GM12878 (cell line): ENCODE results near the gene VSTM2B.

Experiments used
- CEBPB ChIP-seq, 2 experiments: fragments of 150-350 bp in 1 of 2; IDR thresholded peaks; 2 replicates each; pipeline ENCODE4 v1.6.1; 2012 to 2014; ENCODE audit warnings: low read depth in 2 of 2, low read length in 2 of 2, borderline replicate concordance in 1 of 2, inconsistent platforms in 1 of 2
- CHD2 ChIP-seq: IDR thresholded peaks from 2 replicates; pipeline ENCODE4 v1.6.1; 2011; ENCODE audit warnings: low read depth, low read length, improper control_type of control experiment, borderline replicate concordance
- CREB1 ChIP-seq: IDR thresholded peaks from 2 replicates; pipeline ENCODE4 v1.6.1; 2012; ENCODE audit warnings: low read depth, mild to moderate bottlenecking, inconsistent platforms
- EZH2 ChIP-seq: IDR thresholded peaks from 2 replicates; pipeline ENCODE4 v1.6.1; 2012; ENCODE audit warnings: low read depth, mild to moderate bottlenecking, control low read depth, inconsistent platforms, low read length, borderline replicate concordance; ENCODE audit not compliant: control insufficient read depth
- FOXK2 ChIP-seq: fragments of 450-650 bp; IDR thresholded peaks from 2 replicates; pipeline ENCODE4 v1.6.1; 2017; ENCODE audit warnings: mild to moderate bottlenecking, moderate library complexity
- HDAC2 ChIP-seq: fragments of 200-600 bp; sonication (generic); IDR thresholded peaks from 2 replicates; pipeline ENCODE4 v1.6.1; 2017
- POLR2A ChIP-seq: IDR thresholded peaks from 2 replicates; pipeline ENCODE4 v1.6.1; 2011; ENCODE audit warnings: low read depth, mild to moderate bottlenecking, low read length
- POLR2AphosphoS5 ChIP-seq: IDR thresholded peaks from 2 replicates; pipeline ENCODE4 v1.6.1; 2011; ENCODE audit warnings: mild to moderate bottlenecking, low read length, inconsistent platforms
- YBX1 ChIP-seq: fragments of 450-650 bp; IDR thresholded peaks from 2 replicates; pipeline ENCODE4 v1.6.1; 2016; ENCODE audit warnings: antibody characterized with exemption
- TF ChIP-seq, protein P1 (sequence below), 3 experiments: IDR thresholded peaks in 2 of 3; conservative IDR thresholded peaks in 1 of 3; 2 replicates each; pipeline ENCODE4 v1.5.1; 2011; ENCODE audit warnings: low read depth in 3 of 3, low read length in 3 of 3, mild to moderate bottlenecking in 3 of 3, control low read depth in 2 of 3, moderate library complexity in 2 of 3, inconsistent platforms in 1 of 3, mixed read lengths in 1 of 3; ENCODE audit not compliant: control insufficient read depth in 2 of 3, insufficient read depth in 1 of 3; ENCODE audit errors: extremely low read depth in 1 of 3

GRCh38 chr19:29479941-29480340, 45.9 kb upstream of the VSTM2B start:
- no peak for TF ChIP-seq POLR2A
- TF ChIP-seq FOXK2: no peak
- no peak for TF ChIP-seq HDAC2
- TF ChIP-seq, protein P1, sequence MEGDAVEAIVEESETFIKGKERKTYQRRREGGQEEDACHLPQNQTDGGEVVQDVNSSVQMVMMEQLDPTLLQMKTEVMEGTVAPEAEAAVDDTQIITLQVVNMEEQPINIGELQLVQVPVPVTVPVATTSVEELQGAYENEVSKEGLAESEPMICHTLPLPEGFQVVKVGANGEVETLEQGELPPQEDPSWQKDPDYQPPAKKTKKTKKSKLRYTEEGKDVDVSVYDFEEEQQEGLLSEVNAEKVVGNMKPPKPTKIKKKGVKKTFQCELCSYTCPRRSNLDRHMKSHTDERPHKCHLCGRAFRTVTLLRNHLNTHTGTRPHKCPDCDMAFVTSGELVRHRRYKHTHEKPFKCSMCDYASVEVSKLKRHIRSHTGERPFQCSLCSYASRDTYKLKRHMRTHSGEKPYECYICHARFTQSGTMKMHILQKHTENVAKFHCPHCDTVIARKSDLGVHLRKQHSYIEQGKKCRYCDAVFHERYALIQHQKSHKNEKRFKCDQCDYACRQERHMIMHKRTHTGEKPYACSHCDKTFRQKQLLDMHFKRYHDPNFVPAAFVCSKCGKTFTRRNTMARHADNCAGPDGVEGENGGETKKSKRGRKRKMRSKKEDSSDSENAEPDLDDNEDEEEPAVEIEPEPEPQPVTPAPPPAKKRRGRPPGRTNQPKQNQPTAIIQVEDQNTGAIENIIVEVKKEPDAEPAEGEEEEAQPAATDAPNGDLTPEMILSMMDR (IDR thresholded peaks at IDR 0.05 in 2 of 3, conservative IDR thresholded peaks at IDR 0.05 in 1 of 3; ENCODE audit: control insufficient read depth in 2 of 3, extremely low read depth in 1 of 3, insufficient read depth in 1 of 3, low read depth in 3 of 3, low read length in 3 of 3): no peak
- no peak for TF ChIP-seq EZH2
- TF ChIP-seq YBX1: no peak
- no peak for TF ChIP-seq CEBPB (IDR thresholded peaks at IDR 0.05; ENCODE audit: borderline replicate concordance in 1 of 2, low read depth in 2 of 2, low read length in 2 of 2)
- TF ChIP-seq CREB1: no peak
- no peak for TF ChIP-seq CHD2
- no peak for TF ChIP-seq POLR2AphosphoS5
